ENCODE measurements around the gene FAM9C.
"Not testable (repeated sequence)": the region's sequence is repeated elsewhere in the genome, so short reads cannot be mapped to it uniquely, and the experiment has no call there.

Gene FAM9C

GRCh38 chrX:13044441-13044840 lies at the start of gene FAM9C:
Gene FAM9C, minus strand, starts transcription at chrX:13044620. Its CDS starts 831 bp downstream, at chrX:13043789.
- DNase-seq (ENCODE audit: low spot score): no peak

GRCh38 chrX:13093529-13094140 lies 49.2 kb upstream of the FAM9C start:
- peak; percentile 52 for DNase-seq (ENCODE audit: low spot score)

- peak; percentile 92 for DNase-seq (ENCODE audit: low spot score)
Observed at GRCh38 chrX:13092455-13092941, 48.1 kb upstream of the FAM9C start.

GRCh38 chrX:13091111-13091765 lies 46.8 kb upstream of the FAM9C start:
- DNase-seq (ENCODE audit: low spot score): peak; percentile 71

- DNase-seq (ENCODE audit: low spot score): peak; percentile 56
Observed at GRCh38 chrX:13090339-13091110, 46.1 kb upstream of the FAM9C start.

GRCh38 chrX:13090027-13090338 lies 45.6 kb upstream of the FAM9C start:
- no peak for DNase-seq (ENCODE audit: low spot score)

- DNase-seq (ENCODE audit: low spot score): peak; percentile 34
Observed at GRCh38 chrX:13088156-13088487, 43.7 kb upstream of the FAM9C start.

GRCh38 chrX:13087322-13088155 lies 43.1 kb upstream of the FAM9C start:
- DNase-seq (ENCODE audit: low spot score): peak; percentile 88

GRCh38 chrX:13086793-13087321 lies 42.4 kb upstream of the FAM9C start:
- DNase-seq (ENCODE audit: low spot score): not testable (repeated sequence)

GRCh38 chrX:13086076-13086475 lies 41.7 kb upstream of the FAM9C start:
- no peak for DNase-seq (ENCODE audit: low spot score)

GRCh38 chrX:13085526-13085925 lies 41.1 kb upstream of the FAM9C start:
- peak; percentile 68 for DNase-seq (ENCODE audit: low spot score)

- no peak for DNase-seq (ENCODE audit: low spot score)
Observed at GRCh38 chrX:13084611-13085010, 40.2 kb upstream of the FAM9C start.

- not testable (repeated sequence) for DNase-seq (ENCODE audit: low spot score)
Observed at GRCh38 chrX:13083755-13084326, 39.4 kb upstream of the FAM9C start.

GRCh38 chrX:13082206-13083065 lies 38.0 kb upstream of the FAM9C start:
- DNase-seq (ENCODE audit: low spot score): no peak

- no peak for DNase-seq (ENCODE audit: low spot score)
Observed at GRCh38 chrX:13081395-13082205, 37.2 kb upstream of the FAM9C start.

- no peak for DNase-seq (ENCODE audit: low spot score)
Observed at GRCh38 chrX:13080128-13080795, 35.8 kb upstream of the FAM9C start.

- no peak for DNase-seq (ENCODE audit: low spot score)
Observed at GRCh38 chrX:13078739-13079444, 34.5 kb upstream of the FAM9C start.

GRCh38 chrX:13077168-13077567 lies 32.7 kb upstream of the FAM9C start:
- DNase-seq (ENCODE audit: low spot score): peak; percentile 73
